HEK293 (cell line): Measurements from ENCODE around the gene SREK1.

Source experiments
- CTCF ChIP-seq: fragments of 450-650 bp; formaldehyde crosslinking; IDR thresholded peaks from 2 replicates; pipeline ENCODE4 v1.5.1; 2016; ENCODE audit warnings: missing biosample characterization, missing genetic modification characterization
- REST ChIP-seq: fragments of 450-650 bp; formaldehyde crosslinking; IDR thresholded peaks from 2 replicates; pipeline ENCODE4 v1.5.1; 2016; ENCODE audit warnings: missing biosample characterization, missing genetic modification characterization

- TF ChIP-seq REST: no peak
- no peak for TF ChIP-seq CTCF (tag by site-specific recombination)
These were observed 15.0 kb upstream of the SREK1 start for GRCh38 chr5:66129144-66129543.
